ENCODE results near the gene GDPD2.

- no peak for TF ChIP-seq CTCF (IDR thresholded peaks at IDR 0.05)
- TF ChIP-seq POLR2A (IDR thresholded peaks at IDR 0.05) = no peak
These were observed 24.2 kb upstream of the GDPD2 start for GRCh38 chrX:70398899-70399298.

Measured in thyroid gland (tissue), 4 donors.